WTC11 (cell line): ENCODE data around the gene NOP9. TPM values are rescaled to one million over a fixed set of nuclear protein-coding genes. Genes with fewer than 3 reads are reported as not detected.

Experiments used
- ATAC-seq: fragments of 200-7000 bp; cut with Tn5 transposase; 2 replicates; pipeline ENCODE4 v1.10.0; 2021; ENCODE audit warnings: mild to moderate bottlenecking, moderate library complexity
- CTCF ChIA-PET: fragments of 300-600 bp; sonication (Branson Sonifier 250); formaldehyde crosslinking; loops from one replicate; lab custom pipeline; 2021; ENCODE audit warnings: antibody characterized with exemption; lab: Charles Lee
- POLR2A ChIA-PET: fragments of 350-600 bp; sonication (Branson Sonifier 250); formaldehyde crosslinking; loops from one replicate; lab custom pipeline; 2021; ENCODE audit warnings: antibody characterized with exemption; lab: Charles Lee
- DNase-seq: peaks from one replicate; pipeline ENCODE4 v3.0.0; 2021; ENCODE audit warnings: low spot score
- H3K27ac Mint-ChIP-seq: 2 replicates; pipeline ENCODE4 v1.8.0; 2021; ENCODE audit warnings: mixed read lengths
- H3K27me3 Mint-ChIP-seq: 2 replicates; pipeline ENCODE4 v1.8.0; 2021; ENCODE audit warnings: low read depth, mild to moderate bottlenecking, moderate library complexity, mixed read lengths
- H3K36me3 Mint-ChIP-seq: 2 replicates; pipeline ENCODE4 v1.8.0; 2021; ENCODE audit warnings: mixed read lengths
- H3K4me1 Mint-ChIP-seq: 2 replicates; pipeline ENCODE4 v1.8.0; 2022; ENCODE audit warnings: mixed read lengths
- H3K4me3 Mint-ChIP-seq: 2 replicates; pipeline ENCODE4 v1.8.0; 2021; ENCODE audit warnings: mild to moderate bottlenecking, moderate library complexity, mixed read lengths
- H3K9me3 Mint-ChIP-seq: 2 replicates; pipeline ENCODE4 v1.8.0; 2021; ENCODE audit warnings: mixed read lengths
- AR ChIP-seq: fragments of 250-450 bp; sonication (Bioruptor Pico); IDR thresholded peaks from 2 replicates; pipeline ENCODE4 v1.9.0; 2021; ENCODE audit warnings: mild to moderate bottlenecking
- ATF1 ChIP-seq: sonication (generic); formaldehyde crosslinking; IDR thresholded peaks from 2 replicates; pipeline ENCODE4 v1.8.1; 2023; ENCODE audit warnings: mild to moderate bottlenecking, moderate library complexity, missing genetic modification reagents
- CBFB ChIP-seq: sonication (generic); formaldehyde crosslinking; IDR thresholded peaks from 2 replicates; pipeline ENCODE4 v1.8.1; 2022; ENCODE audit warnings: mild to moderate bottlenecking, low read depth, missing genetic modification reagents
- E2F4 ChIP-seq: sonication (generic); formaldehyde crosslinking; IDR thresholded peaks from 2 replicates; pipeline ENCODE4 v1.8.1; 2022; ENCODE audit warnings: low read depth, mild to moderate bottlenecking, moderate library complexity, missing genetic modification reagents, borderline replicate concordance
- ETV6 ChIP-seq: sonication (generic); formaldehyde crosslinking; IDR thresholded peaks from 2 replicates; pipeline ENCODE4 v1.8.1; 2022; ENCODE audit warnings: mild to moderate bottlenecking, missing genetic modification reagents
- RORB ChIP-seq: fragments of 250-450 bp; sonication (Bioruptor Pico); IDR thresholded peaks from 2 replicates; pipeline ENCODE4 v1.9.0; 2021; ENCODE audit warnings: mild to moderate bottlenecking
- SP1 ChIP-seq: sonication (generic); formaldehyde crosslinking; conservative IDR thresholded peaks from 2 replicates; pipeline ENCODE4 v1.8.1; 2022; ENCODE audit warnings: missing genetic modification reagents
- TEAD1 ChIP-seq: sonication (generic); formaldehyde crosslinking; IDR thresholded peaks from 2 replicates; pipeline ENCODE4 v1.8.0; 2022; ENCODE audit warnings: mild to moderate bottlenecking, missing genetic modification reagents
- ZBTB21 ChIP-seq: sonication (generic); formaldehyde crosslinking; IDR thresholded peaks from 2 replicates; pipeline ENCODE4 v1.8.1; 2023; ENCODE audit warnings: mild to moderate bottlenecking, missing genetic modification reagents, borderline replicate concordance
- ZNF281 ChIP-seq: sonication (generic); formaldehyde crosslinking; IDR thresholded peaks from 2 replicates; pipeline ENCODE4 v1.8.0; 2023; ENCODE audit warnings: mild to moderate bottlenecking, missing genetic modification reagents
- ZNF425 ChIP-seq: fragments of 250-450 bp; sonication (Bioruptor Pico); conservative IDR thresholded peaks from 2 replicates; pipeline ENCODE4 v1.9.0; 2021; ENCODE audit warnings: mild to moderate bottlenecking
- ZNF512 ChIP-seq: sonication (generic); formaldehyde crosslinking; IDR thresholded peaks from 2 replicates; pipeline ENCODE4 v1.8.1; 2022; ENCODE audit warnings: missing genetic modification reagents, borderline replicate concordance
- ZNF532 ChIP-seq: fragments of 250-450 bp; sonication (Bioruptor Pico); IDR thresholded peaks from 2 replicates; pipeline ENCODE4 v1.9.0; 2021; ENCODE audit warnings: mild to moderate bottlenecking, borderline replicate concordance
- total RNA-seq: library from RNA; stranded (reverse); gene quantifications from 3 replicates; pipeline ENCODE4 v1.2.3, GENCODE V29; 2021
- TF ChIP-seq, protein P1 (sequence below): sonication (generic); formaldehyde crosslinking; IDR thresholded peaks from 2 replicates; pipeline ENCODE4 v1.8.0; 2022; ENCODE audit warnings: mild to moderate bottlenecking, missing genetic modification reagents

NOP9 gene
- total RNA-seq, 1 experiment from 2014 or later, result 44.4 TPM

GRCh38 chr14:24261256-24261968 is 38.2 kb upstream of the NOP9 start (continued):
- TF ChIP-seq ZNF532 (CRISPR knock-in tag) (no peak), ZNF425 (CRISPR knock-in tag) (no peak), CBFB (CRISPR knock-in tag) (no peak), ETV6 (CRISPR knock-in tag) (no peak), TEAD1 (CRISPR knock-in tag) (no peak), ZBTB21 (CRISPR knock-in tag) (no peak), AR (CRISPR knock-in tag) (no peak)

DNA sequence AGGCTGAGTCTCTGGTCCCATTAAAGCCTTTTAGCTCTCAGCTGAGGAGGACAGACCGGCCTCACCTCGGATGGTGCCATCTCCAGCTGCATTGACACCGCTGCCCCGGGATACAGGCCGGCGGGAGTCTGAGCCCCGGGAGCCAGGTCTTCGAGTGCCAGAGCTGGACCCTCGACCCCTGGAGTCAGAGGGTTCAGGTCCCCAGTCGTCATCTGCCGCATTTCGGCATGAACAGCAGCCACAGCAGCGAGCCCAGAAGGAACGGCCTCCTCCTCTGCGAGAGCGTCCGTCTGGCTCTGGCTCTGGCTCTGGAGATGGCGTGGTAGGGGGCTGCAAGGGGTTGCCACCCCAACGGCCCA is 37.7 kb upstream of the NOP9 start:
- ChIA-PET POLR2A (interaction anchor here (0.9 kb wide), 1 partner anchor 9 kb away, joined by 5 read pairs; the partner anchor contains the start of gene RABGGTA), CTCF (interaction anchor here (1.0 to 2.6 kb wide), 4 partner anchors 9 to 49 kb away, joined by 3 to 17 read pairs (median 6); partner anchors contain the start of genes RABGGTA and TINF2)
- Mint-ChIP-seq H3K27ac (no peak overlapping the region), H3K27me3 (no peaks in the 10 kb centered on the region), H3K9me3 (no peaks in the 10 kb centered on the region), H3K36me3 (no peaks in the 10 kb centered on the region), H3K4me3 (no peak overlapping the region), H3K4me1 (no peaks in the 10 kb centered on the region)
- no peak for TF ChIP-seq ZNF512 (CRISPR knock-in tag)
- TF ChIP-seq, protein P1, sequence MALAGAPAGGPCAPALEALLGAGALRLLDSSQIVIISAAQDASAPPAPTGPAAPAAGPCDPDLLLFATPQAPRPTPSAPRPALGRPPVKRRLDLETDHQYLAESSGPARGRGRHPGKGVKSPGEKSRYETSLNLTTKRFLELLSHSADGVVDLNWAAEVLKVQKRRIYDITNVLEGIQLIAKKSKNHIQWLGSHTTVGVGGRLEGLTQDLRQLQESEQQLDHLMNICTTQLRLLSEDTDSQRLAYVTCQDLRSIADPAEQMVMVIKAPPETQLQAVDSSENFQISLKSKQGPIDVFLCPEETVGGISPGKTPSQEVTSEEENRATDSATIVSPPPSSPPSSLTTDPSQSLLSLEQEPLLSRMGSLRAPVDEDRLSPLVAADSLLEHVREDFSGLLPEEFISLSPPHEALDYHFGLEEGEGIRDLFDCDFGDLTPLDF, result no peak
- no peak for TF ChIP-seq CBFB (CRISPR knock-in tag)
- TF ChIP-seq SP1, result no peak
- TF ChIP-seq RORB (CRISPR knock-in tag), result no peak
- TF ChIP-seq ATF1, result no peak
- no peak for TF ChIP-seq ZNF281 (CRISPR knock-in tag)
- TF ChIP-seq E2F4 (CRISPR knock-in tag), result no peak
- ATAC-seq (no peak), DNase-seq (no peak)
